ENCODE results near the gene FRYL. TPM values are rescaled to one million over a fixed set of nuclear protein-coding genes. Genes with fewer than 3 reads are reported as not detected.
"Not testable (repeated sequence)": the region's sequence is repeated elsewhere in the genome, so short reads cannot be mapped to it uniquely, and the experiment has no call there.

Gene FRYL
- total and polyA plus RNA-seq, 2 of the 8 experiments (the other 6 are each of a cell fraction or from before 2014, with no cell fraction given): 8.0 to 36.5 TPM

- H2AFZ ChIP-seq (ENCODE audit: low read length); H4K91ac ChIP-seq (replicated peaks; ENCODE audit: insufficient read length, low read length); H3K4me1 ChIP-seq (replicated peaks in 1 of 4; ENCODE audit: control insufficient read depth in 3 of 4, insufficient read depth in 4 of 4, low read length in 3 of 4); H2BK12ac ChIP-seq (ENCODE audit: low read depth, low read length); H3K9me3 ChIP-seq (ENCODE audit: insufficient read depth in 2 of 2, low read depth in 1 of 2, low read length in 1 of 2); H3K14ac ChIP-seq (ENCODE audit: insufficient read length); H3K36me3 ChIP-seq (ENCODE audit: control insufficient read depth in 2 of 4, insufficient read depth in 4 of 4, low read length in 3 of 4); H2BK20ac ChIP-seq (ENCODE audit: low read length); H3K4ac ChIP-seq (replicated peaks; ENCODE audit: insufficient read length, low read depth, low read length); H2BK5ac ChIP-seq (ENCODE audit: low read depth, low read length); H3K79me1 ChIP-seq (ENCODE audit: low read depth, low read length); H2BK120ac ChIP-seq (replicated peaks; ENCODE audit: low read depth, low read length); DNase-seq (ENCODE audit: low read depth in 1 of 2, low spot score in 2 of 2); H3K4me3 ChIP-seq (ENCODE audit: extremely low read depth in 1 of 4, insufficient read depth in 2 of 4, low read depth in 3 of 4, low read length in 4 of 4); POLR2A ChIA-PET (ENCODE audit: partially characterized antibody); H3K9ac ChIP-seq (replicated peaks in 1 of 4; ENCODE audit: extremely low read depth in 1 of 4, low read depth in 3 of 4, low read length in 3 of 4); H3K18ac ChIP-seq (ENCODE audit: extremely low read depth, low read length); H4K5ac ChIP-seq (ENCODE audit: insufficient read length, low read depth, low read length); H3K23me2 ChIP-seq (ENCODE audit: low read depth, low read length); H4K8ac ChIP-seq (ENCODE audit: extremely low read depth, insufficient read depth, low read length); H3K56ac ChIP-seq (replicated peaks; ENCODE audit: insufficient read length, low read depth, low read length); H3K23ac ChIP-seq (ENCODE audit: insufficient read length); H3K4me2 ChIP-seq (ENCODE audit: insufficient read depth in 1 of 2, low read depth in 2 of 2, low read length in 2 of 2); H3K27ac ChIP-seq (ENCODE audit: low read depth, low read length); H3K27me3 ChIP-seq (replicated peaks in 1 of 4; ENCODE audit: control insufficient read depth in 3 of 4, extremely low read depth in 1 of 4, insufficient read depth in 3 of 4, low read length in 3 of 4); H2AK5ac ChIP-seq (ENCODE audit: low read depth, low read length); H4K20me1 ChIP-seq (replicated peaks in 1 of 2; ENCODE audit: control insufficient read depth in 1 of 2, insufficient read depth in 2 of 2, low read length in 2 of 2); FAIRE-seq; H2BK15ac ChIP-seq (ENCODE audit: low read length): not testable (repeated sequence)
- CTCF ChIA-PET (ENCODE audit: partially characterized antibody): interaction anchor here (2.3 kb wide), 1 partner anchor 104 kb away, joined by 10 read pairs; no protein-coding TSS in a partner anchor
- H3K79me2 ChIP-seq (ENCODE audit: control insufficient read depth in 1 of 2, insufficient read depth in 2 of 2, low read length in 2 of 2): peaks cover 0 to 32% of the 10 kb centered on the region in 2 experiments; a peak in 2 of 4 replicates
- 82% methylated on average over 3 of the region's 3 CpGs; no CpG with 5 or more reads in 1 of the 2 experiments for WGBS, 2 experiments (ENCODE audit: extremely low coverage in 1 of 2, insufficient coverage in 1 of 2, insufficient read length in 1 of 2, insufficient replicate concordance in 2 of 2, low coverage in 1 of 2, low lambda C conversion rate in 2 of 2, missing lambda C conversion rate in 1 of 2)
Measured at GRCh38 chr4:48682870-48683269, 97.2 kb downstream of the FRYL start.

All from H1 (cell line).